ENCODE data around the gene MIOX.

Gene MIOX

DNA sequence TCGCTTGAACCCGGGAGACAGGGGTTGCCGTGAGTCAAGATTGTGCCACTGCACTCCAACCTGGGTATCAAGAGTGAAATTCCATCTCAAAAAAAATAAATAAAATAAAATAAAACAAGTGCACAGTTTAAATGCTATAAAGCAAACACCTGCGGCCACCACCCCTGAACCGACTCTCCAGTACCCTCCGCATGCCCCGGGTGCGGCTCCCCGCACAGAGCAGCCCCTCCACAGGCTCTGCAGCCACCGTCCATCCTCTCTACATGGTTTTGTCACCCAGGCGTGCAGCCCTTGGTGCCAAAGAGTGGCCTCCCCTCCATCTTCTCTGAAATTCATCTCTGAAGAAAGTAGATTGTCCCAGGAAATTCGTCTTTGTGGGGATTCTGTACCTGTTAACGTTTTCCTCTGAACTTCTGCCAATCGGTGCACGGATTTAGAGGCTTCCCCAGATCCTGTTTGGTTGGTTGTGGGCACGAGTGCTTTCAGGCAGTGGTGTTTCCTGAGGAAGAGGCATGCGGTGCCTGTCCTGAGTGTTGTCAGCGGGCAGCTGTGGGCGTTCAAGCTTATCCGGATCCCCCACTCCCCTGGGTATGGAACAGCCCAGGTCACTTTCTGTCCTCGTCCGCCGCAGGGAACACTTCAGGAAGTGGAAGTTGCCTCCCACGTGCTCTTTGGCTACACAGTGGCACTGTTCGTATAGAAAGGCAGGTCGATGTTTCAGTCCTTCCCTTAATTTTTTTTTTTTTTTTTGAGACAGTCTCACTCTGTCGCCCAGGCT lies 4.1 kb downstream of the MIOX start:
- no peak for DNase-seq

DNA sequence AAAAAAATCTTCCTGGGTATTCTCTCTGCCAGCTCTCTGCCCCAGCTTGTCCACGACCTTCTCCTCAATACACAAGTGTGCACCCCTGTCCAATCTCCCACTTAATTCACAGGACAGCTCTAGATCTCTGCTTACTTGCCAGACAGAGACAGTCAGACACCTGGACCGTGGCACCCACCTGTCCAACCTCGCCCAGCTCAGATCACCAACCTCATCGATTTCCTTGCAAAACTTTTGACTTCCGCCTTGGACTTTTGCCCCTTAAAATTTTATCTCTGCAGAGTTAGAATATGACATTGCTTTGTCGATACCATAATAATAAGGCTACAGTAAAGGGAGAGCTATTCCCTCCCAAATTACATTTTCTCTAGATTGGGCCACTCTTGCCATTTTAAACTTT lies 10.4 kb downstream of the MIOX start:
- no peak for DNase-seq

DNA sequence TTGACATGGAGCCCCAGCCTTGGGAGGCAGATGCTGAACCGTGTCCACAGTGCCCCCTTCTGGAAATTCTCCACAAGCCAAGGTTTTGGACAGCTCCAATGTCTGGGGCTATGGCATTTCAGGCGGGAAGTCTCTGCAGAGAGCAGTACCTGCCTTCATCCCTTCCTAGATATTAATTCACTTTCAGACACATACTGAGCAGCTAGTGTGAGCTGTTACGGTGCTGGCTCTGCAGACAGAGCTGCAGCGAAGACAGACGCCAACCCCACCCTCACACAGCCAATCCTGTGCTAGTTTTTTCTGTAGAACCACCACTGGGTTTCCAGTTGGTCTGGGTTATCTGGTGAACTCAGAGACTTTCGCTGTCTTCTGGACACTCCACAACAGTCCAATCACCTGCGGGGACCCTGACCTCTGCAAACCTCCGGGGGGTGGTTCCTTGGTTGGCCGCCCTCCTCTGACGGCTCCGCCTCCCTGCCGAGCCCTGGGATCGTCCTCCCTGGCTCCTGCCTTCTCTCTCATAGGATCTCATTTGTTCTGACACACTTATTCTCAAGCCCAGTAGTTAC lies 11.7 kb downstream of the MIOX start:
- DNase-seq = peak; percentile 75

DNA sequence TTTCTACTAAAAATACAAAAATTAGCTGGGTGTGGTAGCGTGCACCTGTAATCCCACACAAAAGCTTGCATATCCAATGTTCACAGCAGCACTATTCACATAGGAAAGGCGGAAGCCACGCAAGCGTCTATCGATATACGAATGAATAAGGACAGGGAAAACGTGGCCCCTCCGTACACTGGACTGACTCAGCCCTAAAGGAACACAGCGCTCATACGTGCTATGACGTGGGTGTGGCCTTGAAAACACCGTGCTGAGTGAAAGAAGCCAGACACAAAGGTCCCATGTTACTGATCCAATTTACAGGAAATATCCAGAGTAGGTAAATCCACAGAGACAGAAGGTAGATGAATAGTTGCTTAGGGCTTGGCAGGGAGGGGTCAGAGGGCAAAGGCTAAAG lies 13.8 kb downstream of the MIOX start:
- no peak for DNase-seq

DNA sequence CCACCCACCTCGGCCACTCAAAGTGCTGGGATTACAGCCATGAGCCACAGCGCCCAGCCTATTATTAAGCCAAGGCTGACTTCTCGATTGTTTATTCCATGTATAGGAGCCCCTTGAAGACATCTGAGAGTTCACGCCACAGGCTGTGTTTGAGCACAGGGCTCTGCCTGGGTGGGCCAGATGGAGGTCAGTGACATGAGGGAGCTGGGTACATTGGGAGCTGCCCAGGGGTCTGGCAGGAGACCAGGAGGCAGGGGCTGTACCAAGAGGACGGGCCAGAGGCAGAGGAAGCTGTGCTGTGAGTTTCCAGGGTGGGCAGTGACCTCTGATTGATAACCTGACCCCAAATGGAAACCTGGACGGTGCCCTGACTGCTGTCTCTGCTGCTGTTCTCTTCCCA lies 15.4 kb downstream of the MIOX start:
- DNase-seq = no peak

- no peak for DNase-seq
Observed at GRCh38 chr22:50502628-50503474, 16.2 kb downstream of the MIOX start.

DNA sequence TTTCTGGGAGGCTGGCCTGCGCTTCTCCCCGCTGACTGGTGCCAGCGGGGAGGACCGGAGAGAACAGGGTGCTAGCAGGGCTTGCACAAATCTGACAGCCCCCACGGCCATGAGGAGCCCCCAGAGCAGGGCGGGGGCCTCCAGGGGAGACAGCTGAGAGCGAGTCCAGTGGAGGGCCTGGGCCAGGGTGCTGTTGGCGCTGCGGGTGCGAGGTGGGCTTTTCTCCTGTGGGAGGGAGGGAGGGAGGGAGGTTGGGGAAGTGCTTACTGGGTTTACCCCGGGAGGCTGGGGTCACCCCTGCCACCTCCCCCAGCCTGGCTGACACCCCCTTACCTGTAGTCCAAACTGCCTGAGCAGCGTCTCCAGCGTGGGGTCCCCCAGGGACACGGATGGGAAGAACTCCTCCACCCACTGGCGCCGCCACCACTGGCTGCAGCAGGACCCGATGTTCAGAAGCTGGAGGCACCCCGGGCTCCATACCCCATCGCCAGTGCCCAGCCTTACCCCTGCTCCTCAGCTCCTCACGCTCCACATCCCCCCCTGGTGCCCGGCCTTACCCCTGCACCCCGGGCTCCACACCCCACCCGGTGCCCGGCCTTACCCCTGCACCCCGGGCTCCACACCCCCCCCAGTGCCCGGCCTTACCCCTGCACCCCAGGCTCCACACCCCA lies 17.0 kb downstream of the MIOX start:
- no peak for DNase-seq

DNA sequence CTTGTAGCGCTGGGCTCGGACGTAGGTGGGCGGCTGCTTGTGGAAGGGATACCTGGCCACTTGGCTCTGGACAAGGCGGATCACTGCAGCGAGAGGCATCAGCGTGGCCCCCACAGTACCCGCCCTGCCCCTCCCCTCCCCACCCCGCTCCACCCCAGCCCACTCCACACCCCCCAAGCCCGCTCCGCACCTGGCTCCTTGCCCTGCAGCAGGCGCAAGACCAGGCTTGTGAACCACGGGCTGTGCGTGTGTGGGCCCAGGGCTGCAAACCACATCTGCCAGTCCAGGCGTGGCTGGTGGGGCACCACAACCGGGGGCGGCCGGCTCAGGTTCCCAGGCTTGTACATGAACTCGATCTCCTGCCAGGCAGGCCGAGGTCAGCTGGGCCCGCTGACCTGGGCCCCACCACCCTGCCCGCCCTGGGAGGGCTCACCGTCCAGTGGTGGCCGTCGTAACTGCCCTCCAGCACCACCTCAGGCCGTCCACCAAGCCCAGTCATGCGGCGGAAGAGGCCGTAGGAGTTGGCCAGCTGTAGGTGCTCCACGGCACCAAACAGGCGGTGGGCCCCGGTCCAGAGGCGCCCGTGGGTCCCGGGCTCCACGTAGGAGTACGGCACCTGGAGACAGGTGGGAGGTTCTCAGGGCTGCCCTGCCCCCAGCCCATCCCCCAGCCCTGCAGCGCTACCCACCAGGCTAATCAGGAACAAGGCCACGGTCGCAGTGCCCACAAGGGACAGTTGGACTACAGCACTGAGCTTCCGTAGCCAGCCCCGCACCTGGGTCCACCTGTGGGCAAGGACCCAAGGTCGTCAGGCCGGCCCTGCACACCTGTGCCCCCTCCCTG lies 17.9 kb downstream of the MIOX start:
- DNase-seq = no peak

GRCh38 chr22:50505276-50505775 lies 18.7 kb downstream of the MIOX start:
- no peak for DNase-seq

DNA sequence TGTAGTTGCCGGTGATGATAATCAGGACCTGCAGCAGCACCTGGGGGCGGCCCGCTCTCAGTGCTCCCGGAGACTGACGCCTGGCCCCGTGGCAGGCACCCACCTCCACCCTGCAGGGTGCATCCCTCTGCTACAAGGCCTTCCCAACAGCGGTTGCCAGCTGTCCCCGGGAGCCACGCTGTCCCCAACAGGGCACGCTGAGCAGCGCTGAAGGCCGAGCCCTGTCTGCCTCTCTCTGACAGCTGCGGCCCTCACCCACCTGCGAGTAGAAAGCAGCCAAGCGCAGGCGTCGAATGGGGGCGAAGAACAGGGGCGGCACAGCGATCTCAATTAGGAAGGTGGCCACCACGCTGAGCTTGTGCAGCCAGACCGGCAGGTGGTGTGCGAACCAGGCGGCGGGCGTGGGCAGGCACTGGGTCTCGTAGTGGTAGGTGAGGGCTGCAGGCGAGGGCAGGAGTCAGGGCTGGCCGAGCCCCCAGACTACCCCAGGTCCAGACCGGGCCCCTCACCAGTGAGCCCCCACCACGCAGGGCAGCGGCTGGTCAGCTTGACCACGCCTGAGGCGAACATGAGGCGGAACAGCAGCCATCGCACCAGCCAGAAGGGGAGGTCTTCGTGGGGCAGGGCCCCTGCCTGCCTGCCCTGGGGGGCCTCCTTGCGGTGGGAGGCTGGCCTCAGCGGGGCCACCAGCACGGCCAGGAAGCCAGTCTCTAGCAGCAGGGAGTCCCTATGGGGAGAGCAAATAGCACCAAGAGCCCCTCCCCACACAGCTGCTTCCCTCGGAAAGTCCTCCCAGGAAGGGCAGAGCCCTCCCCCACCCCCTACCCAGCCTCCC lies 19.3 kb downstream of the MIOX start:
- peak; percentile 93 for DNase-seq

DNA sequence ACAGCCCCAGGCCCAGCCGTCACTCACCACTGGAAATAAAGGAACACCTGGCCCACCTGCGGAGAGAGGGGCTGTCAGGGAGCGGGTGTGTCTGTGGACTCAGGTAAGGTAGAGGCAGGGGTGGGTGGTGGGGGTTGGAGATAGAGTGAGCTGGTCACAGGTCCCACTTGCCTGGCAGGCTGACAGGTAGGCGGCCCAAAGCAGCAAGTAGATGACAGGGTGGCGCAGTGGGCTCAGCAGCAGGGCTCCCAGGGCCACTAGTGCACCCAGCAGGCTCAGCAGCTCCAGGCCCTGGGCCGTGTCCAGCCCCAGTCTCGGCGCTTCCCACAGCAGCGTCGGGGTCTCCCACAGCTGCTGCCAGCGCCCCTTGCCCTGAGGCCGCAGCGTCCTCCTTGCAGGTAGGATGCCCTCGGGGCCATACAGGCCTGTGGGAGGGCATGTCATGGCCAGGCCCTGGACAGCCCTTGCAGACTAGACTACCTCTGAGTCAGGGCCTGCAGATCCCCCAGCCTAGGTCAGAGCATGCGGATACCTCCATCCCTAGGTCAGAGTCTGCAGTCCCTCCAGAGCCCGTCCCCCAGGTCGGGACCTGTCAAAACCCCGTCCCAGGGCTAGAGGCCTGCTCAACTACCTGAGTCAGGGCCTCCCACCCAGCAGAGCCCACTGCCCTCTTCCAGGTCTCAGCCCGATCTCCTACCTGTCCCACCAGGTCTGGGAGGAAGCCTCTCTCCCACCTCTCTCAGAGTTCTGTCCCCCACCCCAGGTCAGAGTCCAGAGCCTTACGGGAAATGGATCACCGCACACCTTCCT lies 20.2 kb downstream of the MIOX start:
- peak; percentile 98 for DNase-seq

DNA sequence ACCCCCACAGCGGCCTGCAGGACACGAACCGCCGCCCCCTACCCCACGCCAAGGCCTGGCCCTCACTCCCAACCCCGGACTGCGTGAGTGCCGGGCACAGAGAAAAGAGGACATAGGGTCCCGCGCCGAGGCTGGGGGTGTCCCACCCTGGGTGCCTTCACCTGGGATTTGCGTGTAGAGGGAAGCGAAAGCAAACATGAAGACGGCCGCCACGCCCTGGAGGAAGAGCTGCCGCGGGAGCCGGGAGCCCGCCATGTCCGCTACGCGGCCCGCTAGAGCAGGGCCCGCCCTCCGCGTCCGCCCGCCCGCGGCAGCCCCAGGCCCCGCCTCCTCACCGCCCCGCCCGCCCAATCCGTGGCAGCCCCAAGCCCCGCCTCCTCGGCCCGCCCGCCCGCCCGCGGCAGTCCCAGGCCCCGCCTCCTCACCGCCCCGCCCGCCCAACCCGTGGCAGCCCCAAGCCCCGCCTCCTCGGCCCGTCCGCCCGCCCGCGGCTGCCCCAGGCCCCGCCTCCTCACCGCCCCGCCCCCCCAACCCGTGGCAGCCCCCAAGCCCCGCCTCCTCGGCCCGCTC lies 20.8 kb downstream of the MIOX start, which contains the start of gene LMF2:
Gene LMF2 (minus strand): TSS at position 282 of the 570 bp plus-strand sequence. CDS start 27 bp downstream, at position 255.
- no peak for DNase-seq

DNA sequence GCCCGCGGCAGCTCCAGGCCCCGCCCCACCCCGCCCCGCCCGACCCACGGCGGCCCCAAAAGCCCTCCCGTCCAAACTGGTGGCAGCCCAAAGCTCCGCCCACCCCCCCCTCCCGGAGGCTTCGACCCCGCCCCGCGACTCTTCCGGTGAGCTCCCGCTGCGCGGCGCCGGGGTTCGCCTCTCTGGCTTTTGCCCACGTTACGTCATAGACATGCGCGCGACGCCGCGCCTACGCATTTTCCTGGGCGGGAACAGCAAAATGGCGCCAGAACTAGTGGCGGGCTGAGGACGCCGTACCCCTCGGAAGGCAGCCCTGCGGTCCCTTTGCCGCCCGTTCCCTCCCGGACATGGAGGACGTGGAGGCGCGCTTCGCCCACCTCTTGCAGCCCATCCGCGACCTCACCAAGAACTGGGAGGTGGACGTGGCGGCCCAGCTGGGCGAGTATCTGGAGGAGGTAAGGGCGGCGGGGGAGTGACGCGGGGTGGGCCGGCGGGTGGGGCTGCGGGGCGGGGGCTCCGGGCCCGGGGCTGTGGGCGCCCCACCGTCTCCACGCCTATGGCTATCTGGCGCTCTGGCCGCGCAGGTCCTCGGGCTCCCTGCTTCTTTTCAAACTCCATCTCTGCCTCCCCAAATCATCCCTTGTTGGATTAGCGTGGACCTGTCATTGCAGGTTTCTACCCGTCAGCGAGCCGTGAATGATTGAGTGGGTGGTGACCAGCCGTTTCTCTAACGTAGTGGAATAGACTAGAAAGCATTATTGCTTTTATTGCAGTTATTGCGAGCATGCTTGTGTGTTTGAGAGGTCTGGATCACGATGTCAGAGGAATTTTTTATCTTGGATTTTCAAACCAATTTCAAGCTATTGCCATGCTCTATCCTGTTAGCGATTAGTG lies 21.6 kb downstream of the MIOX start, which contains the start of gene NCAPH2:
Gene NCAPH2 (plus strand): TSS at position 234 of the 894 bp plus-strand sequence. CDS start 114 bp downstream, at position 348.
- peak; percentile 96 for DNase-seq

DNA sequence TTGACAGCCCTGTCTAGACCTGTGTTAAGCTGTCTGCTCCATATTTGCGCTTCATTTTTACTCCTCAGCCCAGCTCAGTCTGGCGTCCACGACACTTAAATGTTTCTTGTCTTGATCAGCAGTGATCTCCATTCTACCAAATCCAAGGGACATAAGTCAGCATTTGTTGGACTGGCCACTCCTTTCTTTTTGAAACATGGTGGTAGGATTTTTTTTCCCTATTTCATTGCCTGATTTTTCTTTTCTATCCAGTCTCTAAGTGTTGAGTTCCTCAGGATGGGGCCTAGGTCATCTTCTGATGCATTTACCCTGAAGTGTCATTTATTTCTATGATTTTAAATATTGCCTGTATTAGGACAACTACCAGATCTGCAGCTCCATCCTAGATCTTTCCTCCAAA lies 22.2 kb downstream of the MIOX start:
- no peak for DNase-seq

GRCh38 chr22:50513175-50513574 lies 26.5 kb downstream of the MIOX start:
- no peak for DNase-seq

- DNase-seq = no peak
Observed at GRCh38 chr22:50516068-50516467, 29.4 kb downstream of the MIOX start.

DNA sequence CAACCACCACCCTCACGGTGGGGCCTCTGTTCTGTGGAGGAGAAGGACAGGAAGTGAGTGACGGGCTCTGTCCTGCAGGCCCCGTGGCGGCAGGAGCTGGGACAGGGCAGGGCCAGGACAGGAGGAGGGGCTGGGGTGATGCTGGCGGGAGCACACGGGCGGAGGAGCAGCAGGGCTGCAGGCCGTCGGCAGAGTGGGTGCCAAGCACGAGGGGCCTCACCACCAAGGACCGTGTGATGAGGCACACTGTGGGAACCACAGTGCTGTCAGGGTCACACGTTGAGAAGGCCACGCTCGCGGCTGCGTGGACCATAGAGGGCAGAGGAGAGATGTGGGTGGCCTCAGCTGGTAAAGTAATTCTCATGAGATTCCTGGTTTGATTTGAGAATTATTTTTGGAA lies 30.2 kb downstream of the MIOX start:
- no peak for DNase-seq

DNA sequence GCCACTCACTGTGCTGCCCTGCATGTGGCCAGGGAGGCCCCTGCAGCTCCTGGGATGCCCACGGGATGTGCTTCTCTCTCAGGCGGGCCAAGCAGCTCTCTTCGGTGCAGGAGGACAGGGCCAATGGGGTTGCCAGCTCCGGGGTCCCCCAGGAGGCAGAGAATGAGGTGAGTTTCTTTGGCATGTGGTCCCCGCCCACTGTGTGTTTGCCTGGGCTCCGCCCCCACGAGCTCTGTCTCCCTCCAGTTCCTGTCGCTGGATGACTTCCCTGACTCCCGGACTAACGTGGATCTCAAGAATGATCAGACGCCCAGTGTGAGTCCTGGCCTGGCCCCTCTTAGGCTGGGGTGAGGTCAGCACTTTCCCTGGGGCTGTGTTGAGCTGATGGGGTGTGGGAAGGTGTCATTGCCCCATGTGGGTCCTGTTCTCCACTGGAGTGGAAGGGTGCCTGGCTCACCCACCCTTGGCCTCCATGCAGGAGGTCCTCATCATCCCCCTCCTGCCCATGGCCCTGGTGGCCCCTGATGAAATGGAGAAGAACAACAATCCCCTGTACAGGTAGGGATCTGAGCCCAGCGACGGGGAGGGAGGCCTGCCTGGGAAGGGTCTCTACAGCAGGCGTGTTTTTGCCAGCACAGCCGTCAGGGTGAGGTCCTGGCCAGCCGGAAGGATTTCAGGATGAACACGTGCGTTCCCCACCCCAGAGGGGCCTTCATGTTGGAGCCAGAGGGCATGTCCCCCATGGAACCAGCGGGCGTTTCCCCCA lies 31.0 kb downstream of the MIOX start:
- DNase-seq = no peak

Measured in COR-L47 (cell line).